Breast epithelium (tissue), 3 donors: ENCODE results near the gene ENTPD2.

Experiments
- POLR2A ChIP-seq: fragments of 450-650 bp; IDR thresholded peaks from one replicate; pipeline ENCODE4 v1.6.1; 2016; ENCODE audit warnings: antibody characterized with exemption, mild to moderate bottlenecking, moderate library complexity
- POLR2AphosphoS5 ChIP-seq, 3 donors: sonication (generic); formaldehyde crosslinking; IDR thresholded peaks; one replicate each; pipeline ENCODE4 v1.6.1; 2017; ENCODE audit warnings: antibody characterized with exemption in 3 of 3
- TF ChIP-seq, protein P1 (sequence below), 3 donors: fragments of 450-650 bp; IDR thresholded peaks; one replicate each; pipeline ENCODE4 v1.5.1; 2016 to 2017; ENCODE audit warnings: antibody characterized with exemption in 3 of 3, mild to moderate bottlenecking in 3 of 3, moderate library complexity in 3 of 3

GRCh38 chr9:137023583-137023991 is 30.3 kb downstream of the ENTPD2 start:
- TF ChIP-seq, protein P1, sequence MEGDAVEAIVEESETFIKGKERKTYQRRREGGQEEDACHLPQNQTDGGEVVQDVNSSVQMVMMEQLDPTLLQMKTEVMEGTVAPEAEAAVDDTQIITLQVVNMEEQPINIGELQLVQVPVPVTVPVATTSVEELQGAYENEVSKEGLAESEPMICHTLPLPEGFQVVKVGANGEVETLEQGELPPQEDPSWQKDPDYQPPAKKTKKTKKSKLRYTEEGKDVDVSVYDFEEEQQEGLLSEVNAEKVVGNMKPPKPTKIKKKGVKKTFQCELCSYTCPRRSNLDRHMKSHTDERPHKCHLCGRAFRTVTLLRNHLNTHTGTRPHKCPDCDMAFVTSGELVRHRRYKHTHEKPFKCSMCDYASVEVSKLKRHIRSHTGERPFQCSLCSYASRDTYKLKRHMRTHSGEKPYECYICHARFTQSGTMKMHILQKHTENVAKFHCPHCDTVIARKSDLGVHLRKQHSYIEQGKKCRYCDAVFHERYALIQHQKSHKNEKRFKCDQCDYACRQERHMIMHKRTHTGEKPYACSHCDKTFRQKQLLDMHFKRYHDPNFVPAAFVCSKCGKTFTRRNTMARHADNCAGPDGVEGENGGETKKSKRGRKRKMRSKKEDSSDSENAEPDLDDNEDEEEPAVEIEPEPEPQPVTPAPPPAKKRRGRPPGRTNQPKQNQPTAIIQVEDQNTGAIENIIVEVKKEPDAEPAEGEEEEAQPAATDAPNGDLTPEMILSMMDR (IDR thresholded peaks at IDR 0.05) = no peak
- TF ChIP-seq POLR2AphosphoS5 (IDR thresholded peaks at IDR 0.05) (no peak), POLR2A (no peak)
